Suprapubic skin (tissue), 3 donors: ENCODE results near the gene VWA3B.

ENCODE experiments used
- CTCF ChIP-seq, 2 donors: fragments of 200-600 bp in 1 of 2; fragments of 450-650 bp in 1 of 2; sonication (generic) in 1 of 2; IDR thresholded peaks; one replicate each; pipeline ENCODE4 v1.5.1; 2016 to 2019; ENCODE audit warnings: antibody characterized with exemption in 2 of 2, mild to moderate bottlenecking in 1 of 2, moderate library complexity in 1 of 2
- EP300 ChIP-seq: sonication (generic); formaldehyde crosslinking; IDR thresholded peaks from one replicate; pipeline ENCODE4 v1.6.1; 2017; ENCODE audit warnings: antibody characterized with exemption

- TF ChIP-seq EP300, result no peak
- no peak for TF ChIP-seq CTCF (IDR thresholded peaks at IDR 0.05)
Measured at GRCh38 chr2:98205889-98206288, 118.9 kb downstream of the VWA3B start.
